GM19240 (cell line): ENCODE results near the gene WHRN.
A peak's percentile ranks its signal among the peaks of the same experiment; 100 is the strongest.

Experiments
- DNase-seq: peaks from one replicate; pipeline ENCODE4 v3.0.0; 2011; ENCODE audit warnings: low spot score; ENCODE audit not compliant: insufficient read length

The WHRN gene

DNA sequence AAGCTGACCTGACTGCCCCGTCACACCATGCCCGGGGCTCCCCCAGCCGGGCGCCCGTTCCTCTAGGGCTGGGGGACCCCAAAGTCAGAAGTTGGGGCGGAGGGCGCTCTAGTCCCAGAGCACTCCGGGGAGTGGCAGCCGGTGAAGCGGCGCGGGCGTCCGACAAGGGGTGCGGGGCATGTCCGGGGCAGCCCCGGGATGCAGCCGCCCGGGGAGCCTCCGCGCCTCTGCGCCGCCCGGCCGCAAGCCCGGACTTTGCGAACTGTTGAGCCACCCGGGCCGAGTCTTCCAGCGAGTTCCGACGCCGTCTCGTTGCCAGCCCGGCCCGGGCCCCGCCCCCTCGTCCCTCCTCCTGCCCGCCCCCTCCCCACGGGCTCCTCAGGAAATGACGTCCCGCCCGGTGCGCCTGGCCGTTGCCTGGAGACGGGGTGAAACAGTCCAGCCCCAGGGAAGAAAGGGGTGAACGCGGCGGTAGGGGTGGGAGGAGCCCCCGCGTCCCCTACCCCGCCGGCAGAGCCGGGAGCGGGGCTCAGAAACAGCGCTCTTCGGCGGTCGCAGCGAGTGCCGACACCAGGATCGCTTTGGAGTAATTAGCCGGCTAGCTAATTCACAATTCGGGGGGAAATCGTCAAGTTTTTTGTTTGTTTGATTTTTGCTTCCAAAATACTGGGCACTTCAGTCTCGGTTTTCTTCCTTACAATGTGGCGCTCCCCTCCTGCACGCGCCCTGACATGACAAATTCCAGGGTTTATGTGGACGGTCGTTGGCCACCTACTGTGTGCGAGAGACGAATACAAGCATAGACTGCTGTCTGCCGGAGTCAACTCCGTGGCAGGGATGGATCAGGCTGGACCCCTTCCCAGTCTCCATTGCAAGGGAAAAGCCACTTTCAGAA lies at the start of gene WHRN:
WHRN (minus strand) TSS at position 287 of the 895 bp plus-strand sequence. CDS start 672 bp downstream, outside the sequence.
- peak; percentile 83 for DNase-seq

GRCh38 chr9:114553202-114553601 lies 47.9 kb upstream of the WHRN start:
- no peak for DNase-seq

GRCh38 chr9:114552706-114553105 lies 47.4 kb upstream of the WHRN start:
- DNase-seq = no peak

- DNase-seq = no peak
Observed at GRCh38 chr9:114551750-114552685, 46.7 kb upstream of the WHRN start.

GRCh38 chr9:114549697-114550330 lies 44.5 kb upstream of the WHRN start:
- no peak for DNase-seq

DNA sequence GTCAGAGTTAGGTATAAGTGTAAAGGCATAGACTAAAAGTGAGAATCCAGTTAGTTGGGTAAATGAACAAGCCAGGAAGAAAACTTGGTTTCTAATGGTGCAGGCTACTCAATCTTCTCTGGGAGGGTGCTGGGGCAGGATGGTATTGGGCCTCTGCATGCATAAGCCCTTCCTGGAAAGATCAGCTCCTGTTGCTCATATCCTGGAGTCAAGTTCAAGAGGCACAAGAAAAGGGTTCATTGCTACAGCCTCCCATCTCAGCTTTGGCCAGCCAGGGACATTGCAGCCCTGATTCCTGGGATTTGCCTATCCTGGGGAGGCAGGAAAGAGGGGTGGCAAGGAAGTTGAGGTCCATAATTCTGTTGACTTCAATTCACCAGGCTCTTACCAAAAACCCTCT lies 41.6 kb upstream of the WHRN start:
- no peak for DNase-seq

DNA sequence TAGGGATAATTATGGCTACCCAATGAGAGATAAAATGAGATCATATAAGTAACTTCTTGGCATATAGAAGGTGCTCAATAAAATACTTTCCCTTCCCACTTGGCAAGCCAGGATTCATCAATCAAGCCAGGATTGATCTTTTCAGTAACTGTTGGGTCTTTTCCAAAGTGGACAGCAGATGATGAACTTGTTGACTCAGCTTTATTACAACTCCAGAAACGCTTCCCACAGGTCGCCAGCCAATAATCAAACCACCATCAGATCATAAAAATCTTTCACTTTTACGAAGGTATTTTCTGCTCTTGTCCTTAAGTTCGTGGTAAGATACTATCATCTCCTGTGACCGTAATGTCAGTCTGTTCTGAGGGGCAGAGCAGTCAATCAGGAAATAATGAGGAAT lies 39.8 kb upstream of the WHRN start:
- no peak for DNase-seq

GRCh38 chr9:114539701-114540380 lies 34.6 kb upstream of the WHRN start:
- no peak for DNase-seq

- DNase-seq = no peak
Observed at GRCh38 chr9:114538241-114538640, 33.0 kb upstream of the WHRN start.

GRCh38 chr9:114532561-114533237 lies 27.4 kb upstream of the WHRN start:
- no peak for DNase-seq

GRCh38 chr9:114529285-114529684 lies 24.0 kb upstream of the WHRN start:
- no peak for DNase-seq

- DNase-seq = no peak
Observed at GRCh38 chr9:114526807-114527206, 21.5 kb upstream of the WHRN start.

DNA sequence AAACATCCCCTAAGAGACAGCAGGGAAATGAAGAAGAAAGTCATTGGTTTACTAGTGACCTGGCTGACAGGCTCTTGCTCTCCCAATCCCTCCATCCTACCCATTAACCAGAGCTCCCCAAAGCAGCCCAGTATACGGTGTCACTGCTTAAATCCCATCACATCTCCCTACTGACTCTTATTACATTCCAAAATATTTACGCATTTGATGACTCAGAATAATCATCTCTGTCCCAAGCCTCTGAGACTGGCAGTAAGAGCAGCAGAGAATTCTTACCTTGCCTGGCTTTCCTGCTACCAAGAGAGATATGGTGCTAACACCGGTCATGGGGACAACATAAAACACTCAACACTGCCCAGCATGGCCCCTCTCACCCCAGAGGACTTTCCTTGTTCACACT lies 20.2 kb upstream of the WHRN start:
- DNase-seq = no peak

GRCh38 chr9:114524247-114524681 lies 19.0 kb upstream of the WHRN start:
- no peak for DNase-seq

DNA sequence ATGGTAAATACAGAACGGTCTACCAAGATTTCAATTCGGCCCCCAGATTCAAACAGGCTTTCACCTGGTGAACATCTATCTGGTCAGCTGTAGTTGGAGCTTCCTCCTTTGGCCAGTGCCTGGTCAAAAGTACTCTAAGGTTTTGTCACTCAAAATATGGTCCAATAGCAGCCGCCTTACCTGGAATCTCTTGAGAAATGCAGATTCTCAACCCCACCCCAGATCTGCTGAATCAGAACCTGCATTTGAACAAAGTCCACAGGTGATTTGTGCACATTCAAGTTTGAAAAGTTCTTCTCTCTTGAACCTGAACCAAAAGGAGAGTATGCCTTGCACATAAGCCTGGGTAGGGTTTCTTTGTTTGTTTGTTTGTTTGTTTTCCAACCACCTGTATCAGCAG lies 17.6 kb upstream of the WHRN start:
- no peak for DNase-seq

- DNase-seq = no peak
Observed at GRCh38 chr9:114522286-114522685, 17.0 kb upstream of the WHRN start.

GRCh38 chr9:114521846-114522245 lies 16.6 kb upstream of the WHRN start:
- no peak for DNase-seq

GRCh38 chr9:114518599-114519022 lies 13.3 kb upstream of the WHRN start:
- peak; percentile 35 for DNase-seq

DNA sequence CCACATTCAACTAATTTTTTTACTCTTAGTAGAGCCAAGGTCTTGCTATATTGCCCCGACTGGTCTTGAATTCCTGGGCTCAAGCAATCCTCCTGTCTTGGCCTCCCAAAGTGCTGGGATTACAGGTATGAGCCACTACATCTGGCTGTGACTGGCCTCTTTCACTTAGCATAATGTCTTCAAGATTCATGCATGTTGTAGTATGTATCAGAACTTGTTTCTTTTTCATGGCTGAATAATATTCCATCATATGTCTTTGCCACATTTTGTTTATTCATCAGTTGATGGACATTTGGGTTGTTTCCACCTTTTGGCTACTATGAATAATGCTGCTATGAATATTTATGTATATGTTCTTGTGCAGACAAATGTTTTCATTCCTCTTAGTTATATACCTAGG lies 12.8 kb upstream of the WHRN start:
- DNase-seq = no peak

DNA sequence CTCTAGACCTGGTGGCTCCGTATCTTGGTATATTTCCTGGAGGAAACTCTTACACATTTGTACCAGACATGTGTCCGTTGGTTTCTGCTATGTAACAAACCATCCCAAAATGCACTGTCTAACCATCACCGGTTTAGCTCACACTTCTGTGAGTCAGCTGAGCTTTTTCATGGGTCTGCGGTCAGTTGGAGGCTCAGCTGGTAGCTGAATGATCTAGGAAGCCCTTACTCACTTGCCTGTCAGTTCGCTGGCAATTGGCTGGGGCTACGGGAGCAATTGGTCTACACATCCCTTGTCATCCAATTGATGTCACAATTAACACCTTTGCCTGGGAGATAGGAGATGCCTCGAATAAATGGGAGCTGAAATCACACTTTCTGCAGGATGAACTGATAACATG lies 11.6 kb upstream of the WHRN start:
- no peak for DNase-seq
